GM12892 (cell line): ENCODE measurements around the gene KIF25.

Experiments used
- DNase-seq: peaks from one replicate; pipeline ENCODE4 v3.0.0; 2011; ENCODE audit not compliant: insufficient read length
- FAIRE-seq: peaks from 2 replicates; lab custom pipeline; 2011; peaks lifted over from hg19 to GRCh38; lab: Jason Lieb, UNC
- POLR2A ChIP-seq: IDR thresholded peaks from 2 replicates; pipeline ENCODE4 v1.6.1; 2011; ENCODE audit warnings: low read depth, low read length, control low read depth
- POLR2AphosphoS5 ChIP-seq: IDR thresholded peaks from 2 replicates; pipeline ENCODE4 v1.6.1; 2011; ENCODE audit warnings: low read depth, low read length, control low read depth
- TAF1 ChIP-seq: IDR thresholded peaks from 2 replicates; pipeline ENCODE4 v1.6.1; 2011; ENCODE audit warnings: low read depth, mild to moderate bottlenecking, control low read depth, low read length, borderline replicate concordance

KIF25 gene

GRCh38 chr6:167976708-167977107, 20.8 kb upstream of the KIF25 start:
- TF ChIP-seq POLR2A, result no peak
- TF ChIP-seq TAF1, result no peak
- no peak for TF ChIP-seq POLR2AphosphoS5
- DNase-seq, result no peak

GRCh38 chr6:167977717-167978467, 19.6 kb upstream of the KIF25 start:
- DNase-seq (no peak), FAIRE-seq (no peak)
- TF ChIP-seq TAF1 (no peak), POLR2A (no peak), POLR2AphosphoS5 (no peak)

More at GRCh38 chr6:167976708-167977107, 20.8 kb upstream of the KIF25 start:
- no peak for FAIRE-seq

- no peak for FAIRE-seq
- TF ChIP-seq POLR2A, result no peak
- TF ChIP-seq TAF1, result no peak
- TF ChIP-seq POLR2AphosphoS5, result no peak
- no peak for DNase-seq
Observed at GRCh38 chr6:167978607-167979006, 18.9 kb upstream of the KIF25 start.

- FAIRE-seq (no peak), DNase-seq (no peak)
- TF ChIP-seq POLR2A (no peak), TAF1 (no peak), POLR2AphosphoS5 (no peak)
Observed at GRCh38 chr6:167979436-167980139, 17.9 kb upstream of the KIF25 start.

GRCh38 chr6:167980911-167981580, 16.4 kb upstream of the KIF25 start:
- no peak for DNase-seq
- FAIRE-seq, result no peak
- TF ChIP-seq TAF1 (no peak), POLR2A (no peak), POLR2AphosphoS5 (no peak)

- no peak for DNase-seq
- no peak for FAIRE-seq
- TF ChIP-seq TAF1 (no peak), POLR2AphosphoS5 (no peak), POLR2A (no peak)
Observed at GRCh38 chr6:167981916-167982462, 15.5 kb upstream of the KIF25 start.

- TF ChIP-seq POLR2A (no peak), POLR2AphosphoS5 (no peak), TAF1 (no peak)
- DNase-seq (no peak), FAIRE-seq (no peak)
Observed at GRCh38 chr6:167984144-167984719, 13.2 kb upstream of the KIF25 start.

GRCh38 chr6:167984876-167985604, 12.4 kb upstream of the KIF25 start:
- no peak for FAIRE-seq
- no peak for TF ChIP-seq POLR2A
- no peak for TF ChIP-seq TAF1
- TF ChIP-seq POLR2AphosphoS5, result no peak
- DNase-seq, result no peak

- TF ChIP-seq TAF1 (no peak), POLR2AphosphoS5 (no peak), POLR2A (no peak)
- no peak for FAIRE-seq
Observed at GRCh38 chr6:167985911-167986595, 11.4 kb upstream of the KIF25 start.

More at GRCh38 chr6:167985911-167986595, 11.4 kb upstream of the KIF25 start:
- DNase-seq, result no peak
